Left lobe of liver (tissue), 2 donors: ENCODE data around the gene FZD2. TPM values are rescaled to one million over a fixed set of nuclear protein-coding genes. Genes with fewer than 3 reads are reported as not detected.
"Not testable (repeated sequence)": the region's sequence is repeated elsewhere in the genome, so short reads cannot be mapped to it uniquely, and the experiment has no call there.

Experiments
- ATAC-seq: fragments of 200-7000 bp; cut with Tn5 transposase; one replicate; pipeline ENCODE4 v1.9.1; 2020; ENCODE audit warnings: mild to moderate bottlenecking, moderate library complexity
- DNase-seq: peaks from one replicate; pipeline ENCODE4 v3.0.0-alpha.2; 2020; ENCODE audit warnings: low spot score
- total RNA-seq: library from RNA; stranded (reverse); gene quantifications from one replicate; pipeline ENCODE4 v1.2.1, GENCODE V29; 2021
- donor health status: DM: no; HTN: no; CAD: no; lungs with moderate emphysema.
- donor health status: DM: no; HTN: yes; CAD: no.

The FZD2 gene
- total RNA-seq, 1 donor from 2014 or later: 0.18 TPM

GRCh38 chr17:44572801-44573200 is 15.5 kb downstream of the FZD2 start:
- no peak for ATAC-seq
- DNase-seq: no peak

DNA sequence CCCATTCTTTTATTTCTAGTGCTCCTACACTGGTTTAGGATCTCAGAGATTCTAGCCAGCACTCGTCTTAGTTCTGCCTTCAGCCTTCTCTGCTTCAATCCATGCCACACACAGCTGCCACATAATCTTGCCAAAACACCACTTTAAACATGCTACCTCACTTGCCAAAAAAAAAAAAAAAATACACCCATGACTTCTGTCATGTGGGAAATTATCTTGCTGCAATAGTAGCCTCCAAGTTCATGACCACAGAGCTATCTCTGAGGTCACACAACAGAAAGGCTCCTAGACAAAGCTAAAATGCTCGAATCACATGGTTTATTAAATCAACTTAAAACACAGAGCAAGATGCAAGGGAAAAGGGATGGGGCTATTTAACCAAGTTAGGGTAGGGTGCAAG is 18.1 kb downstream of the FZD2 start:
- DNase-seq (no peak), ATAC-seq (no peak)

DNA sequence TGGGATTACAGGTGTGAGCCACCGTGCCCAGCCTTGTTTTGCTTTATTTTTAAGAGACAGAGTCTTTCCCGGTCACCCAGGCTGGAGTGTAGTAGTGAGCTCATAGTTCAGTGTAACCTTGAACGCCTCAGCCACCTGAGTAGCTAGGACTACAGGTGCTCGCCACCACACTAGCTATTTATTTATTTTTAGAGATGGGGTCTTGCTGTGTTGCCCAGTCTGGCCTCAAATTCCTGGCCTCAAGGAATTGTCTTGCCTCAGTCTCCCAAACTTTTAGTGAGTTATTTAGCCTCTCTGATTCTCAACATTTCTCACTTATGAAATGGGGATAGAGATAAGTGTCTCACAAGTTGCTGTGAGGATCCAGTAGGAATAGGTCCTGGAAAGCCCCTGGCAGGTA is 21.7 kb downstream of the FZD2 start:
- DNase-seq (no peak), ATAC-seq (no peak)

DNA sequence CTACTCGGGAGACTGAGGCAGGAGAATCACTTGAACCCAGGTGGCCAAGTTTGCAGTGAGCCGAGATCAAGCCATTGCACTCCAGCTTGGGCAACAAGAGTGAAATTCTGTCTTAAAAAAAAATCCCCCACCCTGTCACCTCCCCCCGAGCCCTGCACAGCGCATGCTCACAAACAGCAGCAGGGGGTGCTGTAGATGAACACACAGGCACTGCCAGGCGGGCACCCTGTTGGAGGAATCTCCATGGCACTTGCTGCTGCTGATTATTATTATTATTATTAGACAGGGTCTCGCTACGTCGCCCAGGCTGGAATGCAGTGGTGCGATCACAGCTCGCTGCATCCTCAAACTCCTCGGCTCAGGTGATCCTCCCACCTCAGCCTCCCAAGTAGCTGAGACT is 24.6 kb downstream of the FZD2 start:
- DNase-seq (no peak), ATAC-seq (no peak)

DNA sequence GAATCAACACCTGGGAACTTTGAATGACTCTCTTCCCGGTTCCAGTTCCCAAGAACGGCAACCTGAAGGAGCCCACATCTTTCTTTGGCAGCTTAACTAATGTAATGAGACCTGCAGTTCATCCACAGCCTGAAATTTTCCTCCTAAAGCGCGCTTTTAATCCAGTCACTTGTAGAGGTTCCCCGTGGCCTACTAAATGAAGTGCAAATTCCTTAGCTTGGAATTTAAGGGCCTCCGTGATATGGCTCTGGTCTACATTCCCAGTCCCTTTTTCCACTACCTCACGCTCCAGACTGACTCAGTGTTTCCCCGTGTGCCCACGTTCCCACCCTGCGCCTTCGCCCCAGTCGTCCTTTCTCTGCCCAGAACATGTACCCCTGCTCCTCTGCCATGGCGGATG is 27.2 kb downstream of the FZD2 start:
- ATAC-seq (no peak), DNase-seq (no peak)

- DNase-seq (no peak), ATAC-seq (no peak)
These were observed 28.0 kb downstream of the FZD2 start for GRCh38 chr17:44585315-44585714.

- DNase-seq (no peak), ATAC-seq (no peak)
These were observed 30.1 kb downstream of the FZD2 start for GRCh38 chr17:44587339-44587738.

GRCh38 chr17:44589316-44590071 is 32.2 kb downstream of the FZD2 start:
- ATAC-seq (no peak), DNase-seq (no peak)

- not testable (repeated sequence) for DNase-seq, ATAC-seq
These were observed 32.8 kb downstream of the FZD2 start for GRCh38 chr17:44590072-44590462.

DNA sequence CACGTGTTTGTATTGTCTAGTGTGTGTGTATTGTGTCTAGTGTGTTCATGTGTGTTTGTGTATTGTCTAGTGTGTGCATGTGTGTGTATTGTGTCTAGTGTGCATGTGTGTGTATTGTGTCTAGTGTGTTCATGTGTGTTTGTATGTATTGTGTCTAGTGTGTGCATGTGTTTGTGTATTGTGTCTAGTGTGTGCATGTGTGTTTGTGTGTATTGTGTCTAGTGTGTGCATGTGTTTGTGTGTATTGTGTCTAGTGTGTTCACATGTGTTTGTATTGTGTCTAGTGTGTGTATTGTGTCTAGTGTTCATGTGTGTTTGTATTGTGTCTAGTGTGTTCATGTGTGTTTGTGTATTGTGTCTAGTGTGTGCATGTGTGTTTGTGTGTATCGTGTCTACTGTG is 33.5 kb downstream of the FZD2 start:
- not testable (repeated sequence) for DNase-seq, ATAC-seq

DNA sequence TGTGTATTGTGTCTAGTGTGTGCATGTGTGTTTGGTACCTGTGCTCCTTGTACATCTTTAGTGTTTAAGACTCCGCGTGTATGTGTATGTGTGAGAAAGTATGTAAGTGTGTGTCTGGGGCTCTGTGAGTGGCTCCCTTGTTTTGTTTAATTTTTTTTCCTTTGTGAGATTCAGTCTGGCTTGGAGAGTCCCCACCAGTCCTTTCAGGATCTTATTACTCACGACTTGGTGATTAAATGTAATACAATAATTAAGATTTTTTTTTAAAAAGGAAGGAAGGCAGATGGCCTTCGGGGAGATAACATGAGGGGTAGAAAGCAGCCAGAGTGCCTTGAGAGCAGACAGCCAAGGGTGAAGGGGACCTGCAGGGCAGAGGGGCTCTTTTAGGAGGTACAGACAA is 33.9 kb downstream of the FZD2 start:
- ATAC-seq (no peak), DNase-seq (no peak)

DNA sequence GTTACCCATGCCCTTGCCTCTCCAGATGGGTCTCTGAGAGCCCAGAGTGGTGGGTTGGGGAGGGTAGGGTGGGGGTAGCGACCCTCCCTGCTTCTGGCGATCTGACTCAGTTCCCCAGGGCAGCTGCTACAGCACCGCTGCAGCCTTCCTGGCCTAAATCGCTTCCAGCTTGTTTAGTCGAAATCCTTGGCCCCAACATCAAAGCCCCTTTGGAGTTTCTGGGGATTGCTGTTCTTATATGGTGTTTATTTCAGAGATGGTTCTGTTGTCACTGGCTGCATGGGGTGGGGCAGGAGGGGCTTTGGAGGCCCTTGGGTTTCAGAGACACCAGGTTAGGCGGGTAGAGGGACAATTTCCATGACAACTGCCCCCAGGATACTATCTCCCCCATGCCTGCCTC is 35.9 kb downstream of the FZD2 start:
- no peak for ATAC-seq
- no peak for DNase-seq

DNA sequence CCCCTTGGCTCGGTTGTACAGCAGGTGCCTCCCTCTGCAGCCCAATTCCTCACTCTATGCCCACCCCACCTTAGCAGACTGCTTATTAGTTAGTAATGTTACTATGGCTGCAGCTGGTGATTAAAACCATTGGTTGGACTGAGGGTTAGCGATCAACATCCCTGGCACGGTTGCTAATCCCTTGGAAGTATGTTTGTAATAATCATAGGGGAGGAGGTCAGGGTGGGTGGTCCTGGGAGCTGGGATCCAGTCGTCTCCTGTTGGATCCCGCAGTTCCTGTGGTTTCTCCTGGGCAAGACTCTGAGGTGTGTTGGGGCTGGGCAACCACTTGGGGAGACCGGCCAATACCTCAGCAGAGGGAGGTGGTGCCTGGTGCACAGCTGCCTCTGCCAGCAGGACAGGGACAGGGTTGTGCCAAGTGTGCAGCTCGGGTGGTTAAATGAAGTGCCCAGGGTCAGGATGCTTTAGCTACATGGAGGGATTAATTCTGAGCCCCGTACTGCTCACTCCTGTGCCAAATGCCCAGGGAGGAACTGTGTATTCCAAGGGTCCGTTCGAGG is 38.0 kb downstream of the FZD2 start:
- no peak for DNase-seq
- no peak for ATAC-seq

GRCh38 chr17:44598329-44598728 is 41.0 kb downstream of the FZD2 start:
- DNase-seq (no peak), ATAC-seq (no peak)

GRCh38 chr17:44598932-44599297 is 41.6 kb downstream of the FZD2 start:
- ATAC-seq (no peak), DNase-seq (no peak)

GRCh38 chr17:44599298-44600175 is 42.3 kb downstream of the FZD2 start:
- DNase-seq (no peak), ATAC-seq (no peak)

DNA sequence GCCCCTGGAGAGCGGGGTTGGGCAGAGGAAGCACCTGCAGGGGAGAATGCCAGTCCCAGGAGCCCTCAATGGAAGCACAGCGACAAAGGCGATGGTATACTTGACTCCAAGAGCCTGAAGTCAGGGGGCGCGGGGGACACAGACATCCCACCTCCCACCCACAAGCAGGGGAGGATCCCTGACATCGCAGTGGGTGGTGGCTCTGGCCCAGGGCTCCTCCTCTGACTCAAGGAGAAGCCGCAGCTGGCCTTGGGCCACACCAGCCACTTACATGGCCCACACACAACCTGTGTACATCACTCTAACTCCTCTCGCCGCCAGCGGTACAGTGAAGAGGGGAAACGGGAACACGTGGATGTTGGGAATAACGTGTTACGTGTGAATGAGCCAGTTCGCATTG is 44.3 kb downstream of the FZD2 start:
- no peak for ATAC-seq
- DNase-seq: no peak

DNA sequence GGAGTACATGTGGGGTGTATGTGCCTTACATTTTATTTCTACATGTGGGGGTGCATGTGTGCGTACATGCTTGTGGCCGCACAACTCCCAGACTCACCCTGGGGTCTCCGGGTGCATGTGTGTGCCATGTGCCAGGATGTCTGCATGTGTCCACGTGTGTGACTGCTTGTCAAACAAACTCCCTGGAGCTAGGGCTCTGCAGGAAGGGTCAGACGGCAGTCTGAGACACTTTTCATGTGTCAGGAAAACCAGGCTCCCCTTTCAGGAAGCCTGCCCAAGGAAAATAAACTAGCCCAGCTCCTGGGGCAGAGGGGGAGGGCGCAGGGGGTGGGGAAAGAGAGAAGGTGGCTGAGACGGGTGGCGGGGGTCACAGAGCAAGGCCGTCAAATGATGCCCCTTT is 44.7 kb downstream of the FZD2 start:
- DNase-seq (no peak), ATAC-seq (no peak)

DNA sequence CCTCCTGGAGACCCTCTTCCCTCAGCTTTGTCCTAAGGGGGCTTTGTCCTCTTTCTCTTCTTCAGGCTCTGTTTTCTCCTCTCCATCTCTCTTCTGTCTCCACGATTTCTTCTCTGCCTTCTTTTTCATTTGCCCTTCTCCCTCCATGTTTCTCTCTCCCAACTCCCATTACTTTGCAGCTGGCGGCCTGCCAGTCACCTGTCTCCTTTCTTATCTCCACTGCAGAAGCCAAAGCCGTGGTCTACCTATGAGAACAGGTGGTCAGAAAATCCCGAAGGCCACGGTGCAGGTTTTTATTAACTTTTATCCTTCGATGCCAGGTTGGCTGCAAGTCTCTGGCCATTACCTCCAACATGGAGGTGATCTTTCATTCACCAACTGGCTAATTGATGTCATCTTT is 45.1 kb downstream of the FZD2 start:
- ATAC-seq (no peak), DNase-seq (no peak)

GRCh38 chr17:44602970-44603369 is 45.7 kb downstream of the FZD2 start:
- DNase-seq (no peak), ATAC-seq (no peak)

DNA sequence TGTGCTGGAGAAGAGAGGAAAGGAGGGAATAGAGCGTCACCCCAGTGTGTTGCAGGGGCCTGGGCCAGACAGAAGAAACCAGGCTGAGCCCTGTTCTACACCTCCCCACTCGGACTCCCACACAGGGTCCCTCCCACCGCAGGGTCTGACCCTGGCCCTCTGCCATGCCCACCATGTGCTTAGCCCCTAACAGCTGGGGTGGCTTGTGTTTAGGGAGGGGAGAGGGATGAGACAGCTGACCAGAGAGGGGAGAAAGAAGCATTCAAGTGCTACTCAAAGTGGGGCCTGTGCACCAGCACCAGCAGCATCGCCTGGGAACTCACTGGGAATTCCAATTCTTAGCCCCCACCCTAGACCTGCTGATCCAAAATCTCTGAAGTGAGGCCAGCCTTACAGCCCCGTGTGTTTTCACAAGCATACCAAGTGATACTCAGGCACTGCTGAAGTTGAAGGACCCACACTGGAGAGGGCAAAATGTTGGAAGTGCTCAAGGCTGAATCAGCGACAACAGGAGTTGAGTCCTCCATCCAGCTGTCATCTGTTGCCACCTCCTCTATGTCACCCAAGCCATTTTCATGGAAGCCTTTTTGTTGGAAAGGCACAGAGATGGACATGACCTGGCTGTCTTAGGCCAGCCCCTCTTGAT is 47.0 kb downstream of the FZD2 start:
- ATAC-seq (no peak), DNase-seq (no peak)
